ENCODE measurements around the gene GARIN5A. TPM values are rescaled to one million over a fixed set of nuclear protein-coding genes. Genes with fewer than 3 reads are reported as not detected.
A peak's percentile ranks its signal among the peaks of the same experiment; 100 is the strongest.

Gene GARIN5A
- total RNA-seq, 1 donor from 2014 or later: 3.8 TPM

DNA sequence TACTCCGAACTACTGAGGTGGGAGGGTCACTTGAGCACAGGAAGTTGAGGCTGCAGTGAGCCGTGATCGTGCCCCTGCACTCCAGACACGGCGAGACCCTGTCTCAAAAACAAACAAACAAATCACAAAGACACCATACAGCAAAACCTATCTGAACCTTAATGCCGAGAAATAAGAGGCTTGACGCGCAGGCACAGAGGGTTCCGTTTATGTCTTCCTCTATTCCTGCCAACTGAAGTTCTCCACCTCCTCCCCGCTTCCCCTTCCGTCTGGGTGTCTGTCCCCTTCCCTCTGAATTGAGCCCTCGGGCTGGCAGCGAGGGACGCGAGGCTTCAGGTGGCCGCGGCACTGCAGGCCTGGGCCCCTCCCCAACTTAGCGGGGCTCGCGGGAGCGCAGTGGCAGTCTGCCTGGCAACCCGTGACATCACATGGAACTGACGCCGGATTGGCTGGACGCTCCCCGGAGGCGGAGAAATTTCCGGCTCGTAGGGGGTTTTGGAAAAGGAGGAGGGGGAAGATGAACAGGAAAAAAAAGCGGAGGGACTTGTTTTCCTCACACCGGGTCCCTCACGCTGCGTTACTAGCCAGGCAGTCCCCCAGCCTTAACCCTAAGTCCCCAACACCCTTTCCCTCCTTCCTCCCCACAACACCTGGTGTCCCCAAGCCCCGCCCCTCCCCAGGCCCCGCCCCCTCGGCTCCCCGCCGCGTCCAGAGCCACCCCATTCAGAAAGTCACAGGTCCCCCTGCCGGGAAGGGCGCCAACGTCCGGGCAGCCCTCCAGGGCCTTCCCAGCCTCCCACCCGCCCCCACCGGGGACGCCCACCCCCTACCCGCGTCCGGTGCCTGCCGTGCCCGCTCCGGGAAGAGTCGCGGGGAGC lies 45.1 kb downstream of the GARIN5A start:
- ATAC-seq: peak; percentile 92
- DNase-seq: peak; percentile 94
- Histone ChIP-seq H3K27ac (peak overlapping the region; percentile 81), H3K4me1 (peaks cover 14% of the 10 kb centered on the region), H3K9me3 (no peaks in the 10 kb centered on the region), H3K36me3 (no peaks in the 10 kb centered on the region), H3K4me3 (peak overlapping the region; percentile 64), H3K27me3 (peaks cover 4% of the 10 kb centered on the region)
- intact Hi-C loops (cut with DNase I): no loop called here
- TF ChIP-seq, protein P1, sequence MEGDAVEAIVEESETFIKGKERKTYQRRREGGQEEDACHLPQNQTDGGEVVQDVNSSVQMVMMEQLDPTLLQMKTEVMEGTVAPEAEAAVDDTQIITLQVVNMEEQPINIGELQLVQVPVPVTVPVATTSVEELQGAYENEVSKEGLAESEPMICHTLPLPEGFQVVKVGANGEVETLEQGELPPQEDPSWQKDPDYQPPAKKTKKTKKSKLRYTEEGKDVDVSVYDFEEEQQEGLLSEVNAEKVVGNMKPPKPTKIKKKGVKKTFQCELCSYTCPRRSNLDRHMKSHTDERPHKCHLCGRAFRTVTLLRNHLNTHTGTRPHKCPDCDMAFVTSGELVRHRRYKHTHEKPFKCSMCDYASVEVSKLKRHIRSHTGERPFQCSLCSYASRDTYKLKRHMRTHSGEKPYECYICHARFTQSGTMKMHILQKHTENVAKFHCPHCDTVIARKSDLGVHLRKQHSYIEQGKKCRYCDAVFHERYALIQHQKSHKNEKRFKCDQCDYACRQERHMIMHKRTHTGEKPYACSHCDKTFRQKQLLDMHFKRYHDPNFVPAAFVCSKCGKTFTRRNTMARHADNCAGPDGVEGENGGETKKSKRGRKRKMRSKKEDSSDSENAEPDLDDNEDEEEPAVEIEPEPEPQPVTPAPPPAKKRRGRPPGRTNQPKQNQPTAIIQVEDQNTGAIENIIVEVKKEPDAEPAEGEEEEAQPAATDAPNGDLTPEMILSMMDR (IDR thresholded peaks at IDR 0.05): no peak

GRCh38 chr19:50430888-50431342 lies 45.7 kb downstream of the GARIN5A start:
- peak overlapping the region; percentile 64 for H3K4me3 ChIP-seq
- no peak for DNase-seq

GRCh38 chr19:50428772-50429463 lies 47.7 kb downstream of the GARIN5A start:
- Histone ChIP-seq H3K36me3 (no peaks in the 10 kb centered on the region), H3K27ac (no peak overlapping the region), H3K27me3 (peaks cover 4% of the 10 kb centered on the region), H3K9me3 (no peaks in the 10 kb centered on the region), H3K4me3 (no peak overlapping the region), H3K4me1 (peaks cover 14% of the 10 kb centered on the region)
- TF ChIP-seq, protein P1 (IDR thresholded peaks at IDR 0.05): no peak
- ATAC-seq (no peak), DNase-seq (no peak)
- intact Hi-C loops (cut with DNase I): no loop called here

More at GRCh38 chr19:50430888-50431342, 45.7 kb downstream of the GARIN5A start:
- TF ChIP-seq, protein P1 (IDR thresholded peaks at IDR 0.05): no peak
- peak overlapping the region; percentile 81 for H3K27ac ChIP-seq
- intact Hi-C loops (cut with DNase I): no loop called here
- H3K27me3 ChIP-seq: peaks cover 4% of the 10 kb centered on the region
- no peaks in the 10 kb centered on the region for H3K36me3 ChIP-seq
- peaks cover 14% of the 10 kb centered on the region for H3K4me1 ChIP-seq
- H3K9me3 ChIP-seq: no peaks in the 10 kb centered on the region
- ATAC-seq: no peak

DNA sequence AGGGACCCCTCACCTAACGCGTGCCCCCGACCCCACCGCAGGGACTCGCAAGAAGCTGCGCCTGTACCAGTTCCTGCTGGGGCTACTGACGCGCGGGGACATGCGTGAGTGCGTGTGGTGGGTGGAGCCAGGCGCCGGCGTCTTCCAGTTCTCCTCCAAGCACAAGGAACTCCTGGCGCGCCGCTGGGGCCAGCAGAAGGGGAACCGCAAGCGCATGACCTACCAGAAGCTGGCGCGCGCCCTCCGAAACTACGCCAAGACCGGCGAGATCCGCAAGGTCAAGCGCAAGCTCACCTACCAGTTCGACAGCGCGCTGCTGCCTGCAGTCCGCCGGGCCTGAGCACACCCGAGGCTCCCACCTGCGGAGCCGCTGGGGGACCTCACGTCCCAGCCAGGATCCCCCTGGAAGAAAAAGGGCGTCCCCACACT lies 48.6 kb downstream of the GARIN5A start:
- peak overlapping the region; percentile 68 for H3K27ac ChIP-seq
- H3K4me1 ChIP-seq: peaks cover 14% of the 10 kb centered on the region
- peak; percentile 85 for ATAC-seq
- intact Hi-C loops (cut with DNase I): no loop called here
- TF ChIP-seq, protein P1 (IDR thresholded peaks at IDR 0.05): no peak
- peaks cover 4% of the 10 kb centered on the region for H3K27me3 ChIP-seq
- H3K9me3 ChIP-seq: no peaks in the 10 kb centered on the region
- peak overlapping the region; percentile 34 for H3K4me3 ChIP-seq
- peak; percentile 97 for DNase-seq
- no peaks in the 10 kb centered on the region for H3K36me3 ChIP-seq

GRCh38 chr19:50427318-50427925 lies 49.2 kb downstream of the GARIN5A start:
- intact Hi-C loops (cut with DNase I): no loop called here
- H3K27ac ChIP-seq: peak overlapping the region; percentile 68
- H3K27me3 ChIP-seq: peaks cover under 1% of the 10 kb centered on the region
- no peak for DNase-seq
- peak overlapping the region; percentile 34 for H3K4me3 ChIP-seq
- no peaks in the 10 kb centered on the region for H3K36me3 ChIP-seq
- peaks cover 10% of the 10 kb centered on the region for H3K4me1 ChIP-seq
- ATAC-seq: no peak
- no peaks in the 10 kb centered on the region for H3K9me3 ChIP-seq
- TF ChIP-seq, protein P1 (IDR thresholded peaks at IDR 0.05): no peak

Data from upper lobe of right lung (tissue), 1 donor.